Measurements from ENCODE around the gene FSD1. TPM values are rescaled to one million over a fixed set of nuclear protein-coding genes. Genes with fewer than 3 reads are reported as not detected.

Gene FSD1
- total and polyA plus RNA-seq, 10 of the 15 experiments (the other 5 are each of a cell fraction or from before 2014, with no cell fraction given), result 0.15 to 5.1 (median 4.0) TPM; not detected in 1

DNA sequence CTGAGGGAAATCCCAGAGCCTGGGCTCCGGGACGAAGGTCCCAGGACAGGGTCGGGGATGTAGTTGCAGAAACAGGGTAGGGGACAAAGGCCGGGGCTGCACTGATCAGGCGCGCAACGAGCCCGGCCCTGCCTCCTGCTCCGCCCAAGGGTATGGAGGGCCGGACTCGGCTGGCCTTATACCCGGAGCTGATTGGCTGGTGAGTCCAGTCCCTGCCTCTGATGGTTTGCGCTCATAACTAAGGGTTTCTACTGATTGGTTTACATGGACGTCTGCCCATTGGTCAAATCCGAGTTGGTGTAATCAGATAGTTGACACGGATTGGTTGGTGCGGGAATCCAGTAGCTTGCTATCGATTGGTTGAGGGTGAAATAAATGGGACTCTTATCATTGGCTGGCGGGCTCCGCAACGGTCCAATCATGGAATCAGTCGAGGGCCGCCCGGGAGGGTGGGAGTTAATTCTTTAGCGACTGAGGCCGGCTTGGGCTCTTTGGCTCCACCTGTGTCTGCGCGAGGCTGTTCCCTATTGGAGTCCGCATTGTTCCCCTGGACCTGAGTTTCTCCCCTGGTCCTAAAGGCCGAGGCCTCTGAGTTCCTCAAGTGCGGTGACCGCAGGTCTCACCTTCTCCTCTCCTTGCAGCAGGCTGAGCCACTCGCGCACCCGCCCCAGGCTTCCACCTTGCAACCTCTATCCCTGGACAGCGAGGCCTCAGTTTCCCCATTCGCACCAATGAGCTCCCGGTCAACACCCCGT, 38.4 kb downstream of the FSD1 start (continued):
- TF ChIP-seq, protein P1, sequence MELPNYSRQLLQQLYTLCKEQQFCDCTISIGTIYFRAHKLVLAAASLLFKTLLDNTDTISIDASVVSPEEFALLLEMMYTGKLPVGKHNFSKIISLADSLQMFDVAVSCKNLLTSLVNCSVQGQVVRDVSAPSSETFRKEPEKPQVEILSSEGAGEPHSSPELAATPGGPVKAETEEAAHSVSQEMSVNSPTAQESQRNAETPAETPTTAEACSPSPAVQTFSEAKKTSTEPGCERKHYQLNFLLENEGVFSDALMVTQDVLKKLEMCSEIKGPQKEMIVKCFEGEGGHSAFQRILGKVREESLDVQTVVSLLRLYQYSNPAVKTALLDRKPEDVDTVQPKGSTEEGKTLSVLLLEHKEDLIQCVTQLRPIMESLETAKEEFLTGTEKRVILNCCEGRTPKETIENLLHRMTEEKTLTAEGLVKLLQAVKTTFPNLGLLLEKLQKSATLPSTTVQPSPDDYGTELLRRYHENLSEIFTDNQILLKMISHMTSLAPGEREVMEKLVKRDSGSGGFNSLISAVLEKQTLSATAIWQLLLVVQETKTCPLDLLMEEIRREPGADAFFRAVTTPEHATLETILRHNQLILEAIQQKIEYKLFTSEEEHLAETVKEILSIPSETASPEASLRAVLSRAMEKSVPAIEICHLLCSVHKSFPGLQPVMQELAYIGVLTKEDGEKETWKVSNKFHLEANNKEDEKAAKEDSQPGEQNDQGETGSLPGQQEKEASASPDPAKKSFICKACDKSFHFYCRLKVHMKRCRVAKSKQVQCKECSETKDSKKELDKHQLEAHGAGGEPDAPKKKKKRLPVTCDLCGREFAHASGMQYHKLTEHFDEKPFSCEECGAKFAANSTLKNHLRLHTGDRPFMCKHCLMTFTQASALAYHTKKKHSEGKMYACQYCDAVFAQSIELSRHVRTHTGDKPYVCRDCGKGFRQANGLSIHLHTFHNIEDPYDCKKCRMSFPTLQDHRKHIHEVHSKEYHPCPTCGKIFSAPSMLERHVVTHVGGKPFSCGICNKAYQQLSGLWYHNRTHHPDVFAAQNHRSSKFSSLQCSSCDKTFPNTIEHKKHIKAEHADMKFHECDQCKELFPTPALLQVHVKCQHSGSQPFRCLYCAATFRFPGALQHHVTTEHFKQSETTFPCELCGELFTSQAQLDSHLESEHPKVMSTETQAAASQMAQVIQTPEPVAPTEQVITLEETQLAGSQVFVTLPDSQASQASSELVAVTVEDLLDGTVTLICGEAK (IDR thresholded peaks at IDR 0.05; ENCODE audit: borderline replicate concordance), result peak; percentile 44; the same call in 1 of the 2 replicates
- TF ChIP-seq ZNF24 (IDR thresholded peaks at IDR 0.05) (no peak), NFYA (IDR thresholded peaks at IDR 0.05; ENCODE audit: borderline replicate concordance, low read depth, low read length) (peak; percentile 97), BMI1 (IDR thresholded peaks at IDR 0.05; ENCODE audit: borderline replicate concordance) (no peak), EED (IDR thresholded peaks at IDR 0.05; ENCODE audit: low read depth) (no peak), CBX5 (IDR thresholded peaks at IDR 0.05; ENCODE audit: low read depth) (no peak), KDM1A (IDR thresholded peaks at IDR 0.05; ENCODE audit: borderline replicate concordance) (no peak), DPF2 (IDR thresholded peaks at IDR 0.05) (0 out of 2 replicates have a peak, but pooled peaks have one; percentile 47), HDAC2 (IDR thresholded peaks at IDR 0.05) (no peak), SUPT20H (IDR thresholded peaks at IDR 0.05; ENCODE audit: borderline replicate concordance, control insufficient read depth, low read depth, low read length) (no peak), SMAD5 (IDR thresholded peaks at IDR 0.05; ENCODE audit: low read depth) (peak; percentile 82), TBL1XR1 (IDR thresholded peaks at IDR 0.05; ENCODE audit: low read depth, low read length) (0 out of 2 replicates have a peak, but pooled peaks have one; percentile 50), RFX5 (IDR thresholded peaks at IDR 0.05; ENCODE audit: low read depth, low read length) (peak; percentile 85), POLR2A (IDR thresholded peaks at IDR 0.05; ENCODE audit: low read depth, low read length) (peak; percentile 92), POLR2AphosphoS2 (IDR thresholded peaks at IDR 0.05; ENCODE audit: low read depth, low read length) (peak; percentile 73; the same call in 1 of the 2 replicates), EZH2 (IDR thresholded peaks at IDR 0.05; ENCODE audit: borderline replicate concordance, control insufficient read depth, low read depth, low read length) (peak; percentile 100), YBX1 (IDR thresholded peaks at IDR 0.05) (no peak), SIN3A (IDR thresholded peaks at IDR 0.05; ENCODE audit: low read depth, low read length) (0 out of 2 replicates have a peak, but pooled peaks have one; percentile 51), STAT1 (conservative IDR thresholded peaks at IDR 0.05) (no peak)
- TF ChIP-seq, protein P2, sequence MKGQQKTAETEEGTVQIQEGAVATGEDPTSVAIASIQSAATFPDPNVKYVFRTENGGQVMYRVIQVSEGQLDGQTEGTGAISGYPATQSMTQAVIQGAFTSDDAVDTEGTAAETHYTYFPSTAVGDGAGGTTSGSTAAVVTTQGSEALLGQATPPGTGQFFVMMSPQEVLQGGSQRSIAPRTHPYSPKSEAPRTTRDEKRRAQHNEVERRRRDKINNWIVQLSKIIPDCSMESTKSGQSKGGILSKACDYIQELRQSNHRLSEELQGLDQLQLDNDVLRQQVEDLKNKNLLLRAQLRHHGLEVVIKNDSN (IDR thresholded peaks at IDR 0.05; ENCODE audit: borderline replicate concordance, extremely low read length, insufficient read depth, low read depth, low read length), result no peak
- TF ChIP-seq, protein P3, sequence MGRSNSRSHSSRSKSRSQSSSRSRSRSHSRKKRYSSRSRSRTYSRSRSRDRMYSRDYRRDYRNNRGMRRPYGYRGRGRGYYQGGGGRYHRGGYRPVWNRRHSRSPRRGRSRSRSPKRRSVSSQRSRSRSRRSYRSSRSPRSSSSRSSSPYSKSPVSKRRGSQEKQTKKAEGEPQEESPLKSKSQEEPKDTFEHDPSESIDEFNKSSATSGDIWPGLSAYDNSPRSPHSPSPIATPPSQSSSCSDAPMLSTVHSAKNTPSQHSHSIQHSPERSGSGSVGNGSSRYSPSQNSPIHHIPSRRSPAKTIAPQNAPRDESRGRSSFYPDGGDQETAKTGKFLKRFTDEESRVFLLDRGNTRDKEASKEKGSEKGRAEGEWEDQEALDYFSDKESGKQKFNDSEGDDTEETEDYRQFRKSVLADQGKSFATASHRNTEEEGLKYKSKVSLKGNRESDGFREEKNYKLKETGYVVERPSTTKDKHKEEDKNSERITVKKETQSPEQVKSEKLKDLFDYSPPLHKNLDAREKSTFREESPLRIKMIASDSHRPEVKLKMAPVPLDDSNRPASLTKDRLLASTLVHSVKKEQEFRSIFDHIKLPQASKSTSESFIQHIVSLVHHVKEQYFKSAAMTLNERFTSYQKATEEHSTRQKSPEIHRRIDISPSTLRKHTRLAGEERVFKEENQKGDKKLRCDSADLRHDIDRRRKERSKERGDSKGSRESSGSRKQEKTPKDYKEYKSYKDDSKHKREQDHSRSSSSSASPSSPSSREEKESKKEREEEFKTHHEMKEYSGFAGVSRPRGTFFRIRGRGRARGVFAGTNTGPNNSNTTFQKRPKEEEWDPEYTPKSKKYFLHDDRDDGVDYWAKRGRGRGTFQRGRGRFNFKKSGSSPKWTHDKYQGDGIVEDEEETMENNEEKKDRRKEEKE (IDR thresholded peaks at IDR 0.05), result no peak
- TF ChIP-seq, protein P4, sequence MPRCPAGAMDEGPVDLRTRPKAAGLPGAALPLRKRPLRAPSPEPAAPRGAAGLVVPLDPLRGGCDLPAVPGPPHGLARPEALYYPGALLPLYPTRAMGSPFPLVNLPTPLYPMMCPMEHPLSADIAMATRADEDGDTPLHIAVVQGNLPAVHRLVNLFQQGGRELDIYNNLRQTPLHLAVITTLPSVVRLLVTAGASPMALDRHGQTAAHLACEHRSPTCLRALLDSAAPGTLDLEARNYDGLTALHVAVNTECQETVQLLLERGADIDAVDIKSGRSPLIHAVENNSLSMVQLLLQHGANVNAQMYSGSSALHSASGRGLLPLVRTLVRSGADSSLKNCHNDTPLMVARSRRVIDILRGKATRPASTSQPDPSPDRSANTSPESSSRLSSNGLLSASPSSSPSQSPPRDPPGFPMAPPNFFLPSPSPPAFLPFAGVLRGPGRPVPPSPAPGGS (IDR thresholded peaks at IDR 0.05; ENCODE audit: borderline replicate concordance, insufficient read depth, low read depth, low read length, poor library complexity, severe bottlenecking), result no peak
